Right ventricle myocardium inferior (tissue), 1 donor: ENCODE measurements around the gene CDK14. TPM values are rescaled to one million over a fixed set of nuclear protein-coding genes. Genes with fewer than 3 reads are reported as not detected.
"Not testable (repeated sequence)": the region's sequence is repeated elsewhere in the genome, so short reads cannot be mapped to it uniquely, and the experiment has no call there.

Source experiments
- ATAC-seq: fragments of 200-7000 bp; cut with Tn5 transposase; one replicate; pipeline ENCODE4 v1.9.1; 2020; ENCODE audit warnings: mild to moderate bottlenecking, moderate library complexity
- DNase-seq: peaks from one replicate; pipeline ENCODE4 v3.0.0; 2021; ENCODE audit errors: missing footprints
- intact Hi-C: fragments of 100-400 bp; cut with DNase I; formaldehyde crosslinking; loops from one replicate; pipeline ENCODE4 v1.11.0; 2022
- total RNA-seq: library from RNA; stranded (reverse); fragmentation: NEBNext Ultra II Directional; extraction: Animal tissue kit (Norgen Biotek cat#: 25700); gene quantifications from one replicate; pipeline ENCODE4 v1.2.1, GENCODE V29; 2021
- donor health status: DM: no; HTN: yes; CAD: no; lungs with severe emphysema.

Gene CDK14
- total RNA-seq, 1 donor from 2014 or later, result 26.3 TPM

GRCh38 chr7:91156316-91157185 is 560.4 kb downstream of the CDK14 start:
- DNase-seq (no peak), ATAC-seq (no peak)
- intact Hi-C loops, result no loop called here

DNA sequence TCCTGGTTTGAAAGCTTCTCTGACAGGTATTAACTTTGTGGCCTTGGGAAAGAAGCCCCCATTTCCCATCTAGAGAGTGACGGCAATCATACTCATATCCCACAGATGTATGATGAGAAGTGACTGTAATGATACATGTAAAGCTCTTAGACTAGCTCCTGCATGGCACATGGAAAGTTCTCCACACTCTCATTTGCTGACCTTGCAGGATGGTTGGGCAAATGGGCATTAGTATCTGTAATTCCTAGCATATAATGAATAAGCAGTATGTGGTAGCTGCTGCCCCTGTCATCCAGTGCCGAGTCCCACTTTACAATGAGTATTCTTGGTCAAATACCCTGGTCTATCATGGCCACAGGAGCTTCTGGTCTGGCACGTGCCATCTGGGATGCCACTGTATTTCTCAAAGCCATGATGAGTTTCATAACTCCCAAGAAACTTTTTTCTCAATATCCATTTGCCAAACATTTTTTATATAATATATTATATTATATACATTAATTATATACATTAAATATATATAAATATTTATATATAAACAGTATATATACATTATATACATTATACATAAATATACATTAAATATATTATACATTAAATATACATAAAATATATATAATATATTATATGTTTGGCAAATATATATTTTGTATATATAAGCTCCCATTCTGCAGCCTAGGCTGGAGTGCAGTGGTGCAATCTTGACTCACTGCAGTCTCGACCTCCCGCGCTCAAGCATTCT is 561.6 kb downstream of the CDK14 start:
- intact Hi-C loops, result no loop called here
- DNase-seq, result no peak
- ATAC-seq, result no peak

- intact Hi-C loops, result no loop called here
- ATAC-seq (no peak), DNase-seq (no peak)
Observed at GRCh38 chr7:91162436-91162835, 566.3 kb downstream of the CDK14 start.

DNA sequence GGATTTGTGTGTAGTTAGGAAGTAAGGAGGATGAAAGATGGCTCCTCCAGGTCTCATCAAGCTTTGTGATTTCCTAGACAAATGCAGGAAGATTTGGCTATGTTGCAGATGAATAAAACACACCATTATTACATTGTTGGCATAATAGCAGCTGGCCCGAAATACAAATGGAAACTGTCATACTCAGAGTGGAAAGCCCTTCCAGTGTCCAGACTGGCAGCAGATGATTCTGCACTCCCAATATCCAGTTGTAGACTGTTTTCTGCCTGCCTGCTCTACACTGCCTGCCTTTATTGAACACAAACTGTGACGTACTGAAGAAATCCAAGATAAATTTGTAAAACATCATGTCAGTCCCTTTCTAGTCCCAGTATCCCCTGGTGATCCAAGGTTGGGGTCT is 568.4 kb downstream of the CDK14 start:
- ATAC-seq, result no peak
- intact Hi-C loops, result no loop called here
- DNase-seq, result no peak

DNA sequence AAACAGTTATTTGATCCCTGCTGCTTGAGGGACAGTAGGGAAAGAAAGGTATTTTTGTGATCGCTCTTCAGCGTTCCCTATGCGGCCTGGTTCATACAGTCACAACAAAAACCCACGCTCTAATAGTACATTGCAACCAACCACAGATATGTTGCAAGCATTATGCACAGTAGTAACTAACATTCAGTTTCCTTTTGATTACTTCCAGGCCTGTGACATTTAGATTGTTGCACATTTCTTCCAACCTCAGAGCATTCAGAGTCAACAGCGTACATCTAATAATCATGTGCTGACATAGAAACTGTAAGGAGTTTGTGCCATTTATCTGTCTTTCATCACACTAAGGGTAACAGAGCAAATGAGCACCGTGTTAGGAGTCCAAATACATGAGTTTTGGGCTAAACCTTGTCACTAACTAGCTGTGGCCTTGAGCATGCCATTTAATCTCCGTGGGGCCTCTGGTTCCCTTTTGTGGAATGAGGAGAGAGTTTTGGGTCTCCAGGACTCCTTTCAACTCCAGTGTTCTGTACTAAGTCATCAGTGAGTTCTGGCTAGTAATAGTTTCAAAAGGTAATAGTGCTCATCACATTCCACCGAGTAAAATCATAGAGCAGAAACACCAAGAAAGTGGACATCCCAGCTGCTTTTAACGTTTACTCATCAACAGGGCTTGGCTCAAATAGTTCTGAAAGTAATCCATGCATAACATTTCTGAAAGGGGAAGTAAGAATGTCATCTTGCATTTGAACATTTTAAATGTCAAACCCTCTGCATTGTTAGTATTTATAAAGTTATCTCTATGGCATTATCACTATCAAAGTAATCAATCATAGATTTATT is 569.1 kb downstream of the CDK14 start:
- ATAC-seq (no peak), DNase-seq (no peak)
- intact Hi-C loops, result no loop called here

DNA sequence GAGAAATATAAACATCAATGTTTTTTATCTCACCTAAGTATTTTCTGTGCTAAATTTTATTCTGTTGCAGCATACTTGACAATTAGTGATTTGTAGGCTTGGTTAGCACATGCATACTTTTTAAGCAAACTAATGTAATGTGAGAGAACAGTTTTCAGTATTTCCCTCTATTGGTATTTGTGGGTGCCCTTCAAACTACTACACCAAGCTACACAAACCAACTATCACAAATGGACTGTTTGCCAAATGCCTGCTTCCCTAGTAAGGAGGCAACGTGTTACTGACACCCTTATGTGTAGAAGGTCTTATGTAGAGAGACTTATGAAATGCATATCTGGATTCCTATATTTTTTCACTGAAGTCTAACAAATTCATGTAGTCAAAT is 569.7 kb downstream of the CDK14 start:
- intact Hi-C loops, result no loop called here
- no peak for ATAC-seq
- DNase-seq, result no peak

DNA sequence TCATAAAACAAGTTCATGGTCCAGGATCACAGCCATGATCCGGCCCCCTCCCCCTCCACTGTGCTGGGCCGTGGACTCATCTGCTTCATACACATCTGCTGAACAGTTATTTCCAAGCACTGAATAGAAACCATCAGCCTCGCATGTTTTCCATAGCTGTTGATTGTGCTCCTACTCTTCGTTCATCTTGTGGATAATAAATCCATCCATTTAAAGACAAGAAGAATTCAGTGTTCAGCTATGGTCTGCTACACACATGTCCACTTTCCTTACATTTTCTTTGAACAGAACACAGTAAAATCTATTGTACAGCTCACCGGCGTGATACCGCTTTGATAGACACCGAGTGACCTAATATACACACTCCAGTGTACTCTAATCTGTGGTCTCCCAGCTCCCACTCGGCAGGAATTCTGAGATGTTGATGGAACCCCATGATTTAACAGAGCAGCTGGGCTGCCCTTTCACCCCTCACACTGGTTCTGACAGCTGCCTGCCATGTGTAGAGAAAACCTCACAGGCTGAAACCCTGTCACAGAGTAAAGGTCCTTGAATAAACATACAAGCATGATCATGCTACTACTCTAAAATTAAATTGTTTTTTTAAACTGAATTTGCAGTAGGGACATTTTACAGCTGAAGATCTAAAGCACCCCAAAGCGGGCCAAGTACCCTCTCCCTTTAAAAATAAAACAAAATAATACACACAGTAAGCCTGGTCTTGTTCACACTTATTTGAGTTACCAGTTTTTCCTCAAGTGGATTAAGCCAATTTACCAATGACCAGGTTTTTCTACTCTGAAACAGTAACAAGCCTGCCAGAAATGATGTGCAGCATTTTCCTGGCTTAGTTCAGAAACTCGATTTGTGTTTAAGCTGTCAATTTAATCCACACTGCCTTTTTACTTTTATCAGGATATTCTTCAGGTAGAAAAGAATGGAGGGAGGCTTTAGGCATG is 573.0 kb downstream of the CDK14 start:
- ATAC-seq (no peak), DNase-seq (no peak)
- intact Hi-C loops, result no loop called here

GRCh38 chr7:91169830-91170191 is 573.7 kb downstream of the CDK14 start:
- intact Hi-C loops, result no loop called here
- no peak for DNase-seq
- ATAC-seq, result no peak

DNA sequence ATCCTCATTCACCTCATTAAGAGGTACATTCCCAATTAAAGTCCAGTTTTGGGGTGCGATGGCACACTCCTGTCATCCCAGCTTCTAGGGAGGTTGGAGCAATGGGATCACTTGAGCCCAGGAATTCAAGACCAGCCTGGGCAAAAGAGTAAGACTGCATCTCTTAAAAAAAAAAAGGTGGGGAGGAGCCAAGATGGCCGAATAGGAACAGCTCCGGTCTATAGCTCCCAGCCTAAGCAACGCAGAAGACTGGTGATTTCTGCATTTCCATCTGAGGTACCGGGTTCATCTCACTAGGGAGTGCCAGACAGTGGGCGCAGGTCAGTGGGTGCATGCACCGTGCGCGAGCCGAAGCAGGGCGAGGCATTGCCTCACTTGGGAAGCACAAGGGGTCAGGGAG is 577.1 kb downstream of the CDK14 start:
- intact Hi-C loops, DNase-seq, ATAC-seq: not testable (repeated sequence)

DNA sequence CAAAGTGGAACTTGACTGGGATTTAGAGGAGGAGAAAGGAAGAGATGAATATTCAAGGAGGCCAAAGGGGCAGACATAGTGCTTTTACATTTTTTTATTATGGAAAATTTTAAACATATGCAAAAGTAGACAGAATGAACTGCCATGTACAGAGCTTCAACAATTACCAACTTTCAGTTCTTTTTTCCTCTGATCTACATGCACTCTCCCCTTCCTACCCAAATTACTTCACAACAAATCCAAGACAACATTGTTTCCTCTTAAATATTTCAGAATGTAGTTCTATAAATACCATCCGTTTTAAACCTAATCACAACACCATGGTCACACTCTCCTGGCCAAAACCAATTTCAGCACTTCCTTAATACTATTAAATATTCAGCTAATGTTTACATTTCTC is 584.6 kb downstream of the CDK14 start:
- intact Hi-C loops, result no loop called here
- no peak for DNase-seq
- no peak for ATAC-seq

- no peak for DNase-seq
- ATAC-seq, result no peak
- intact Hi-C loops, result no loop called here
Observed at GRCh38 chr7:91181949-91182348, 585.8 kb downstream of the CDK14 start.

- ATAC-seq (no peak), DNase-seq (no peak)
- intact Hi-C loops, result no loop called here
Observed at GRCh38 chr7:91182819-91183764, 587.0 kb downstream of the CDK14 start.

DNA sequence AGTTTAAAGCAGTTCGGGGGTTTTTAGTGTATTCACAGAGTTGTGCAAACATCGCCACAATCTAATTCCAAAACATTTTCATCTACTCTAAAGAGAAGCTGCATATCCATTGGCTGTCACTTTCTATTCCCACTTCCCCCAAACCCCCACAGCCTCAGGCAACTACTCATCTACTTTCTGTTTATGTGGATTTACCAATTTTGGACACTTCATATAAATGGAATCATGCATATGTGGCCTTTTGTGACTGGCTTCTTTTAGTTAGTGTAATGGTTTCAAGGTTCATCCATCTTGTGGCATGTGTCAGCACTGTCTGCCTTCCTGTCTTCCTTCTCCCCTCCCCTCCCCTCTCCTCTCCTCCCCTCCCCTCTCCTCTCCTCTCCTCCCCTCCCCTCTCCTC is 589.6 kb downstream of the CDK14 start:
- intact Hi-C loops, result no loop called here
- DNase-seq, result no peak
- ATAC-seq, result no peak

GRCh38 chr7:91187061-91187460 is 590.9 kb downstream of the CDK14 start:
- no peak for ATAC-seq
- no peak for DNase-seq
- intact Hi-C loops, result no loop called here

GRCh38 chr7:91191771-91192170 is 595.6 kb downstream of the CDK14 start:
- intact Hi-C loops, result no loop called here
- no peak for ATAC-seq
- no peak for DNase-seq

- ATAC-seq, result no peak
- no peak for DNase-seq
- intact Hi-C loops, result no loop called here
Observed at GRCh38 chr7:91193141-91193540, 597.0 kb downstream of the CDK14 start.

GRCh38 chr7:91194841-91195240 is 598.7 kb downstream of the CDK14 start:
- ATAC-seq (no peak), DNase-seq (no peak)
- intact Hi-C loops, result no loop called here
